A549 (cell line): ENCODE measurements around the gene SCNN1A. TPM values are rescaled to one million over a fixed set of nuclear protein-coding genes. Genes with fewer than 3 reads are reported as not detected.

Experiments used
- ATAC-seq, 2 experiments: fragments of 200-7000 bp in 1 of 2; fragments of >200 bp in 1 of 2; cut with Nextera tagmentation in 1 of 2; cut with Tn5 transposase in 1 of 2; 3 replicates each; pipeline versions ENCODE4 v1.8.0 to v1.9.1; 2018 to 2020; ENCODE audit warnings: mild to moderate bottlenecking in 1 of 2, moderate library complexity in 1 of 2
- CTCF ChIA-PET: fragments of 300-600 bp; sonication (Branson Sonifier 250); formaldehyde crosslinking; extraction: SDS; loops from one replicate; lab custom pipeline; 2021; ENCODE audit warnings: antibody characterized with exemption, inconsistent platforms; lab: Yijun Ruan, JAX
- POLR2A ChIA-PET: fragments of 350-600 bp; formaldehyde crosslinking; extraction: SDS; loops from one replicate; lab custom pipeline; 2021; ENCODE audit warnings: antibody characterized with exemption, inconsistent platforms; lab: Yijun Ruan, JAX
- DNase-seq, 2 experiments: peaks; one replicate each; pipeline versions ENCODE4 v3.0.0 to v3.0.0-alpha.2; 2011 to 2016; ENCODE audit warnings: low read depth in 1 of 2, low spot score in 1 of 2
- FAIRE-seq: peaks from 2 replicates; lab custom pipeline; 2011; peaks lifted over from hg19 to GRCh38; lab: Jason Lieb, UNC
- H3K27ac ChIP-seq, 2 experiments: fragments of >200 bp; sonication (Bioruptor Twin); formaldehyde crosslinking; 3 replicates each; pipeline ENCODE4 v1.5.1; 2016 to 2017
- H3K4me1 ChIP-seq: fragments of >200 bp; sonication (Bioruptor Twin); formaldehyde crosslinking; 3 replicates; pipeline ENCODE4 v1.6.1; 2016
- H3K4me2 ChIP-seq: fragments of >200 bp; sonication (Bioruptor Twin); formaldehyde crosslinking; 3 replicates; pipeline ENCODE4 v1.6.1; 2016
- H3K4me3 ChIP-seq: fragments of >200 bp; sonication (Bioruptor Twin); formaldehyde crosslinking; 3 replicates; pipeline ENCODE4 v1.5.1; 2016
- H3K9me3 ChIP-seq: fragments of >200 bp; sonication (Bioruptor Twin); formaldehyde crosslinking; 3 replicates; pipeline ENCODE4 v1.6.1; 2016
- BCL3 ChIP-seq: fragments of >200 bp; sonication (Bioruptor Twin); formaldehyde crosslinking; IDR thresholded peaks from 3 replicates; pipeline ENCODE4 v1.6.1; 2016
- BHLHE40 ChIP-seq: IDR thresholded peaks from 2 replicates; pipeline ENCODE4 v1.6.1; 2012; ENCODE audit warnings: low read depth, low read length, inconsistent platforms
- CBX8 ChIP-seq: fragments of 200-600 bp; sonication (generic); IDR thresholded peaks from 2 replicates; pipeline ENCODE4 v1.6.1; 2016
- EHMT2 ChIP-seq: fragments of 200-600 bp; sonication (generic); IDR thresholded peaks from 2 replicates; pipeline ENCODE4 v1.6.1; 2016; ENCODE audit warnings: antibody characterized with exemption, low read depth, mild to moderate bottlenecking, moderate library complexity
- ELK1 ChIP-seq: fragments of 150-350 bp; IDR thresholded peaks from 2 replicates; pipeline ENCODE4 v1.6.1; 2014; ENCODE audit warnings: low read depth, mild to moderate bottlenecking, low read length
- EP300 ChIP-seq, 2 experiments: fragments of >200 bp; sonication (Bioruptor Twin); formaldehyde crosslinking; IDR thresholded peaks; 2 replicates in 1 of 2; 3 replicates in 1 of 2; pipeline ENCODE4 v1.6.1; 2016 to 2017
- HOXA7 ChIP-seq: fragments of 250-450 bp; sonication (Bioruptor Pico); IDR thresholded peaks from 2 replicates; pipeline ENCODE4 v1.5.0; 2020; ENCODE audit warnings: mild to moderate bottlenecking, moderate library complexity
- HOXB13 ChIP-seq: fragments of 250-450 bp; sonication (Bioruptor Pico); IDR thresholded peaks from 2 replicates; pipeline ENCODE4 v1.5.0; 2020; ENCODE audit warnings: low read depth, mild to moderate bottlenecking, moderate library complexity
- NR3C1 ChIP-seq: fragments of >200 bp; sonication (Bioruptor Twin); formaldehyde crosslinking; IDR thresholded peaks from 3 replicates; pipeline ENCODE4 v1.6.1; 2017
- PBX3 ChIP-seq: IDR thresholded peaks from 2 replicates; pipeline ENCODE4 v1.6.1; 2012
- PHF8 ChIP-seq: fragments of 200-600 bp; sonication (generic); IDR thresholded peaks from 2 replicates; pipeline ENCODE4 v1.6.1; 2016; ENCODE audit warnings: low read depth, mild to moderate bottlenecking, antibody characterized with exemption, moderate library complexity, borderline replicate concordance
- POLR2A ChIP-seq: IDR thresholded peaks from 2 replicates; pipeline ENCODE4 v1.6.1; 2012; ENCODE audit warnings: mild to moderate bottlenecking, low read length
- POLR2AphosphoS2 ChIP-seq: conservative IDR thresholded peaks from 2 replicates; pipeline ENCODE4 v1.6.1; 2012; ENCODE audit warnings: low read length, improper control_type of control experiment, inconsistent platforms
- RAD21 ChIP-seq, 2 experiments: fragments of >200 bp in 1 of 2; sonication (Bioruptor Twin) in 1 of 2; formaldehyde crosslinking in 1 of 2; IDR thresholded peaks in 1 of 2; conservative IDR thresholded peaks in 1 of 2; 2 replicates in 1 of 2; 3 replicates in 1 of 2; pipeline ENCODE4 v1.6.1; 2012 to 2018; ENCODE audit warnings: inconsistent platforms in 1 of 2
- SMC3 ChIP-seq: fragments of >200 bp; sonication (Bioruptor Twin); formaldehyde crosslinking; IDR thresholded peaks from 3 replicates; pipeline ENCODE4 v1.6.1; 2018; ENCODE audit warnings: inconsistent platforms
- ZFP36 ChIP-seq: fragments of 450-650 bp; IDR thresholded peaks from 2 replicates; pipeline ENCODE4 v1.6.1; 2014; ENCODE audit warnings: borderline replicate concordance; ENCODE audit not compliant: partially characterized antibody
- ZNF302 ChIP-seq: fragments of 250-450 bp; sonication (Bioruptor Pico); IDR thresholded peaks from 2 replicates; pipeline ENCODE4 v1.9.0; 2021; ENCODE audit warnings: inconsistent platforms, mild to moderate bottlenecking, moderate library complexity
- WGBS: methylation state at CpG from one replicate; pipeline ENCODE4 v1.1.6; 2017; ENCODE audit errors: missing lambda C conversion rate; 5-methylcytosine and 5-hydroxymethylcytosine counted together
- polyA plus RNA-seq, 4 experiments: library from polyadenylated mRNA; depleted of rRNA in 3 of 4; stranded (reverse); fragments of >200 nt; fragmentation: RNase III in 1 of 4; extraction: RNeasy Plus Mini Kit Qiagen cat#74134 plus additional on column Dnase treatment in 1 of 4; gene quantifications; 2 replicates in 3 of 4; 3 replicates in 1 of 4; pipeline ENCODE4 v1.2.3, GENCODE V29; 2011 to 2017
- TF ChIP-seq, protein P1 (sequence below): IDR thresholded peaks from 2 replicates; pipeline ENCODE4 v1.6.1; 2012; ENCODE audit warnings: low read depth, borderline replicate concordance
- TF ChIP-seq, protein P2 (sequence below): fragments of >200 bp; sonication (Bioruptor Twin); formaldehyde crosslinking; IDR thresholded peaks from 3 replicates; pipeline ENCODE4 v1.5.1; 2016
- TF ChIP-seq, protein P3 (sequence below): IDR thresholded peaks from 2 replicates; pipeline ENCODE4 v1.6.1; 2012

The SCNN1A gene
- polyA plus RNA-seq, 2 of the 4 experiments (the other 2 are of a cell fraction): 6.0 to 7.0 TPM

DNA sequence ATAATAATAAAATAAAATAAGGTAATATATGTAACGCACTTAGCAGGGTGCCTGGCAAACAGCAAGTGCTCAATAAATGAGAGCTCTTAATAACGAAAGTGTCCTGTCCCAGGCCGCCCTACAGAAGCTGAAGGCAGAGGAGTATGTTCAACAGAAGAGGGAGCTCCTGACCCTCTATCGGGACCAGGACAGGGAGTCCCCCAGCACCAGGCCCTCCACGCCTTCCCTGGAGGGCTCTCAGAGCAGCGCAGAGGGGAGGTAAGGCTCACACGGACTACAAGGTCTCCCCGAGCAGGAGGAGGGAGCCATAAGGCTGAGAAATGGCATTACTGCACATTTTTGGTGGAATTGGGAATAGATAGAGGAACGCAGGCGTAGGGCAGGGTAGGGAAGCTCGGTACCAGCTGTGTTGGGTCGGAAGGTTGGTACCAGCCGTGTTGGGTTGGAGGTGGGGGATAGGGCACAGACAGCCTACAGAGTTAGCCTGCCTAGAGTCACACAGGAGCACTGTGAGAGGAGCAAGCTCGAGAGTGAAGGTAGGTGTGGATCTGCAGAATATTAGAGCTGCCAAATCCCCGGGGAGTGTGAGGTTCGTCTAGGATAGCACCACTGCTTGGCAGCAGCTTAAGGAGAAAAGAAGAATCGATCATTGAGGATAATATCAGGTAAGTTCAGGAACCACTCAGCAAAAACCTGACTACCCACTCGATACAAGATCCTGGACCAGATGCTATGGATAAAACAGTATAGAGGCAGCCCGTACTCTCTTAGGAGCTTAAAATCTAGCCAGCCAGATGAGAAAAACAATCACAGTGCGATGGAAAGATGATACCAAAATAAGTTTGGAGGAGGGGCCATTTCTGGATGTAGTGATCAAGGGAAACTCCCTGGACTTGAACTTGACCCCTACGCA lies 48.8 kb downstream of the SCNN1A start:
- 57% methylated on average over 21 of the region's 21 CpGs for WGBS
- H3K4me3 ChIP-seq: no peak overlapping the region
- H3K9me3 ChIP-seq: no peaks in the 10 kb centered on the region
- DNase-seq (peak; percentile 78 to 85), FAIRE-seq (no peak), ATAC-seq (peak; percentile 51 to 64; a peak in 5 of 6 replicates)
- H3K27ac ChIP-seq: peak overlapping the region; percentile 24 to 95
- H3K4me1 ChIP-seq: peaks cover 98% of the 10 kb centered on the region
- CTCF ChIA-PET: interaction anchor here (0.5 to 29.7 kb wide), 40 partner anchors 9 to 608 kb away, joined by 3 to 705 read pairs (median 6); partner anchors contain the start of genes GAPDH, LTBR, SCNN1A and TNFRSF1A
- no peak for TF ChIP-seq POLR2A
- TF ChIP-seq PHF8: no peak
- peak; percentile 73 for TF ChIP-seq SMC3
- TF ChIP-seq EP300 (IDR thresholded peaks at IDR 0.05): no peak
- TF ChIP-seq HOXB13 (CRISPR knock-in tag): no peak
- TF ChIP-seq ZFP36: no peak
- TF ChIP-seq, protein P1, sequence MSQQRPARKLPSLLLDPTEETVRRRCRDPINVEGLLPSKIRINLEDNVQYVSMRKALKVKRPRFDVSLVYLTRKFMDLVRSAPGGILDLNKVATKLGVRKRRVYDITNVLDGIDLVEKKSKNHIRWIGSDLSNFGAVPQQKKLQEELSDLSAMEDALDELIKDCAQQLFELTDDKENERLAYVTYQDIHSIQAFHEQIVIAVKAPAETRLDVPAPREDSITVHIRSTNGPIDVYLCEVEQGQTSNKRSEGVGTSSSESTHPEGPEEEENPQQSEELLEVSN: no peak
- no peak for TF ChIP-seq ELK1
- TF ChIP-seq ZNF302 (CRISPR knock-in tag): no peak
- TF ChIP-seq BHLHE40: no peak
- TF ChIP-seq, protein P2, sequence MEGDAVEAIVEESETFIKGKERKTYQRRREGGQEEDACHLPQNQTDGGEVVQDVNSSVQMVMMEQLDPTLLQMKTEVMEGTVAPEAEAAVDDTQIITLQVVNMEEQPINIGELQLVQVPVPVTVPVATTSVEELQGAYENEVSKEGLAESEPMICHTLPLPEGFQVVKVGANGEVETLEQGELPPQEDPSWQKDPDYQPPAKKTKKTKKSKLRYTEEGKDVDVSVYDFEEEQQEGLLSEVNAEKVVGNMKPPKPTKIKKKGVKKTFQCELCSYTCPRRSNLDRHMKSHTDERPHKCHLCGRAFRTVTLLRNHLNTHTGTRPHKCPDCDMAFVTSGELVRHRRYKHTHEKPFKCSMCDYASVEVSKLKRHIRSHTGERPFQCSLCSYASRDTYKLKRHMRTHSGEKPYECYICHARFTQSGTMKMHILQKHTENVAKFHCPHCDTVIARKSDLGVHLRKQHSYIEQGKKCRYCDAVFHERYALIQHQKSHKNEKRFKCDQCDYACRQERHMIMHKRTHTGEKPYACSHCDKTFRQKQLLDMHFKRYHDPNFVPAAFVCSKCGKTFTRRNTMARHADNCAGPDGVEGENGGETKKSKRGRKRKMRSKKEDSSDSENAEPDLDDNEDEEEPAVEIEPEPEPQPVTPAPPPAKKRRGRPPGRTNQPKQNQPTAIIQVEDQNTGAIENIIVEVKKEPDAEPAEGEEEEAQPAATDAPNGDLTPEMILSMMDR: peak; percentile 64
- no peak for TF ChIP-seq CBX8
- no peak for TF ChIP-seq NR3C1
- peak; percentile 61; the same call in 1 of the 2 replicates for TF ChIP-seq POLR2AphosphoS2
- peak; percentile 81 to 87 for TF ChIP-seq RAD21 (conservative IDR thresholded peaks at IDR 0.05 in 1 of 2, IDR thresholded peaks at IDR 0.05 in 1 of 2)
- peak; percentile 70; the same call in 1 of the 2 replicates for TF ChIP-seq HOXA7 (CRISPR knock-in tag)
- no peak for TF ChIP-seq EHMT2
- TF ChIP-seq, protein P3, sequence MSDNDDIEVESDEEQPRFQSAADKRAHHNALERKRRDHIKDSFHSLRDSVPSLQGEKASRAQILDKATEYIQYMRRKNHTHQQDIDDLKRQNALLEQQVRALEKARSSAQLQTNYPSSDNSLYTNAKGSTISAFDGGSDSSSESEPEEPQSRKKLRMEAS: no peak
- TF ChIP-seq PBX3: 0 out of 2 replicates have a peak, but pooled peaks have one; percentile 19
- no peak for TF ChIP-seq BCL3
- TF ChIP-seq, all 56 proteins: peak for 6
- H3K4me2 ChIP-seq: peak overlapping the region; percentile 24
- POLR2A ChIA-PET: interaction anchor here (0.6 to 2.5 kb wide), 12 partner anchors 10 to 206 kb away, joined by 3 to 35 read pairs (median 6); partner anchors contain the start of genes LTBR, MRPL51 and VAMP1
